Keratinocyte (primary cell): ENCODE measurements around the gene ADARB2. TPM values are rescaled to one million over a fixed set of nuclear protein-coding genes. Genes with fewer than 3 reads are reported as not detected.

Source experiments
- DNase-seq: peaks from one replicate; pipeline ENCODE4 v3.0.0-alpha.2; 2011; ENCODE audit warnings: low read depth, missing footprints, low spot score
- FAIRE-seq: peaks from 2 replicates; lab custom pipeline; 2011; peaks lifted over from hg19 to GRCh38; lab: Jason Lieb, UNC
- H2AFZ ChIP-seq: 2 replicates; pipeline ENCODE4 v1.6.0; 2012; ENCODE audit warnings: low read length, control low read depth, inconsistent platforms; ENCODE audit not compliant: control insufficient read depth
- H3K27ac ChIP-seq: 2 replicates; pipeline ENCODE4 v1.5.1; 2011; ENCODE audit warnings: low read length; ENCODE audit not compliant: control insufficient read depth, insufficient read depth
- H3K27me3 ChIP-seq: 3 replicates; pipeline ENCODE4 v1.6.0; 2011; ENCODE audit warnings: low read length; ENCODE audit not compliant: control insufficient read depth, insufficient read depth; ENCODE audit errors: extremely low read depth
- H3K36me3 ChIP-seq, 2 experiments: 2 replicates in 1 of 2; 3 replicates in 1 of 2; pipeline ENCODE4 v1.5.1; 2011; ENCODE audit warnings: low read length in 2 of 2, mild to moderate bottlenecking in 1 of 2; ENCODE audit not compliant: control insufficient read depth in 2 of 2, insufficient read depth in 2 of 2; ENCODE audit errors: extremely low read depth in 1 of 2
- H3K4me1 ChIP-seq: 3 replicates; pipeline ENCODE4 v1.5.1; 2011; ENCODE audit warnings: low read length; ENCODE audit not compliant: control insufficient read depth, insufficient read depth; ENCODE audit errors: extremely low read depth
- H3K4me2 ChIP-seq: 3 replicates; pipeline ENCODE4 v1.6.0; 2011; ENCODE audit warnings: low read depth, low read length; ENCODE audit not compliant: control insufficient read depth, insufficient read depth; ENCODE audit errors: extremely low read depth
- H3K4me3 ChIP-seq, 3 experiments: fragments of 200-600 bp in 1 of 3; sonication (generic) in 1 of 3; 2 replicates in 2 of 3; 3 replicates in 1 of 3; pipeline ENCODE4 v1.5.1; 2011 to 2016; ENCODE audit warnings: low read length in 3 of 3, mild to moderate bottlenecking in 3 of 3, control low read depth in 2 of 3, inconsistent platforms in 1 of 3, low read depth in 1 of 3, mixed read lengths in 1 of 3, mixed run types in 1 of 3, moderate library complexity in 1 of 3; ENCODE audit not compliant: control insufficient read depth in 2 of 3, insufficient read depth in 2 of 3; ENCODE audit errors: extremely low read depth in 1 of 3
- H3K79me2 ChIP-seq: 2 replicates; pipeline ENCODE4 v1.6.0; 2012; ENCODE audit warnings: low read length; ENCODE audit not compliant: control insufficient read depth, insufficient read depth
- H3K9ac ChIP-seq: 3 replicates; pipeline ENCODE4 v1.6.0; 2011; ENCODE audit warnings: low read length; ENCODE audit not compliant: control insufficient read depth, insufficient read depth; ENCODE audit errors: extremely low read depth
- H3K9me1 ChIP-seq: 3 replicates; pipeline ENCODE4 v1.6.0; 2011; ENCODE audit warnings: low read length; ENCODE audit not compliant: control insufficient read depth, insufficient read depth; ENCODE audit errors: extremely low read depth
- H3K9me3 ChIP-seq: 2 replicates; pipeline ENCODE4 v1.5.1; 2012; ENCODE audit warnings: low read depth, low read length; ENCODE audit not compliant: control insufficient read depth
- H4K20me1 ChIP-seq: 3 replicates; pipeline ENCODE4 v1.6.0; 2011; ENCODE audit warnings: low read length; ENCODE audit not compliant: control insufficient read depth, insufficient read depth; ENCODE audit errors: extremely low read depth
- EZH2 ChIP-seq: IDR thresholded peaks from one replicate; pipeline ENCODE4 v1.6.1; 2012; ENCODE audit warnings: inconsistent platforms, mild to moderate bottlenecking, low read length, moderate library complexity
- dilution Hi-C: fragments of 300-500 bp; cut with MboI; formaldehyde crosslinking; loops from one replicate; pipeline ENCODE4 v1.7.0; 2020; ENCODE audit warnings: low sequenced_read_pairs; ENCODE audit not compliant: extremely low pct_ligation_motif_present
- polyA plus RNA-seq, 5 experiments: library from polyadenylated mRNA; depleted of rRNA in 3 of 5; stranded (reverse) in 3 of 5; stranded (forward) in 1 of 5; unstranded in 1 of 5; fragments of >200 nt; gene quantifications; 1 replicate in 1 of 5; 2 replicates in 3 of 5; 3 replicates in 1 of 5; pipeline versions ENCODE4 v1.2.1 to v1.2.3, GENCODE V29; 2011 to 2012; ENCODE audit warnings: missing spikeins in 2 of 5, low read depth in 1 of 5, low replicate concordance in 1 of 5
- TF ChIP-seq, protein P1 (sequence below), 3 experiments: IDR thresholded peaks in 1 of 3; conservative IDR thresholded peaks in 1 of 3; optimal IDR thresholded peaks in 1 of 3; 2 replicates in 2 of 3; 3 replicates in 1 of 3; pipeline versions ENCODE3 to v1.5.1; 2011; ENCODE audit warnings: low read length in 3 of 3, mild to moderate bottlenecking in 3 of 3, moderate library complexity in 2 of 3, control low read depth in 1 of 3, inconsistent platforms in 1 of 3; ENCODE audit not compliant: insufficient read depth in 2 of 3; ENCODE audit errors: extremely low read depth in 1 of 3

ADARB2 gene
- polyA plus RNA-seq, 1 donor (not counting 4 experiments of a cell fraction or from before 2014, with no cell fraction given) = not detected

DNA sequence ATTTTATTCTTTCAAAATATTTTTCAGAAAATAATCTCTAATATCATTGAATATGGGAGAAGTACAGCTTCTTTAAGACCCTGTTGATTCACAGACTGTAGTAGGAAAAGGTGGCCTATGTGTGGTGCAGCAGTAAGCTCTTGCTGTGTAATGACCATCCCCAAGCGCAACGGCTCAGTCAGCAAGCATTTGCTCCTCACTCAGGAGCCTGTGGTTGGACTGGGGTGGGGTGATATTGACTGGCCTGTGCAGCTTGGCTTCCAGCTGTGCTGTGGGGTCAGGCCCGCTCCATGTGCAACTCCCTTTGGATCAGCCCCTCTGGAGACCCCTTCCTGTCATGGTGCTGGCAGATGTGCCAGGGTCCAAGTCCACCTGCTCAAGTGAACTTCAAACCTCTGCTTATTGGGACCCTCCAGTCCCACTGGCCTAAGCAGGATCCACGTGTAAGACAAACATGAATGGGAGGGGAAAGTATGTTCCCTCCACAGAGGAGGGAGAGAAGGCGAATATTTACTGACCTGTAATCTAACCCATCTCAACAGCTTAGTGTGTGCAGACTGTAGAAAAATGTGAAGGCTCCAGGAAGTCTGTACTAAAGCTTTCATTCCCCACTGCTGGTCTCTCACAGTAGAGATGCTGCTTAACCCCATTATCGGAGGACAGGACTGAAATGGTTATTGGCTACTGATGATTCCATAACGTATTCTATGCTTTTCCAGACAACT, 441.4 kb downstream of the ADARB2 start:
- Histone ChIP-seq H3K27ac (no peak overlapping the region), H3K79me2 (no peaks in the 10 kb centered on the region), H3K9me1 (no peaks in the 10 kb centered on the region), H3K4me1 (no peaks in the 10 kb centered on the region), H2AFZ (no peak overlapping the region), H3K27me3 (peaks cover 7% of the 10 kb centered on the region), H3K36me3 (no peaks in the 10 kb centered on the region), H3K4me3 (no peak overlapping the region), H3K9ac (no peak overlapping the region), H3K4me2 (no peak overlapping the region), H3K9me3 (no peaks in the 10 kb centered on the region), H4K20me1 (no peaks in the 10 kb centered on the region)
- no peak for FAIRE-seq
- DNase-seq = no peak
- dilution Hi-C loops = no loop called here
- TF ChIP-seq EZH2 = no peak
- TF ChIP-seq, protein P1, sequence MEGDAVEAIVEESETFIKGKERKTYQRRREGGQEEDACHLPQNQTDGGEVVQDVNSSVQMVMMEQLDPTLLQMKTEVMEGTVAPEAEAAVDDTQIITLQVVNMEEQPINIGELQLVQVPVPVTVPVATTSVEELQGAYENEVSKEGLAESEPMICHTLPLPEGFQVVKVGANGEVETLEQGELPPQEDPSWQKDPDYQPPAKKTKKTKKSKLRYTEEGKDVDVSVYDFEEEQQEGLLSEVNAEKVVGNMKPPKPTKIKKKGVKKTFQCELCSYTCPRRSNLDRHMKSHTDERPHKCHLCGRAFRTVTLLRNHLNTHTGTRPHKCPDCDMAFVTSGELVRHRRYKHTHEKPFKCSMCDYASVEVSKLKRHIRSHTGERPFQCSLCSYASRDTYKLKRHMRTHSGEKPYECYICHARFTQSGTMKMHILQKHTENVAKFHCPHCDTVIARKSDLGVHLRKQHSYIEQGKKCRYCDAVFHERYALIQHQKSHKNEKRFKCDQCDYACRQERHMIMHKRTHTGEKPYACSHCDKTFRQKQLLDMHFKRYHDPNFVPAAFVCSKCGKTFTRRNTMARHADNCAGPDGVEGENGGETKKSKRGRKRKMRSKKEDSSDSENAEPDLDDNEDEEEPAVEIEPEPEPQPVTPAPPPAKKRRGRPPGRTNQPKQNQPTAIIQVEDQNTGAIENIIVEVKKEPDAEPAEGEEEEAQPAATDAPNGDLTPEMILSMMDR (optimal IDR thresholded peaks at IDR 0.05 in 1 of 3, IDR thresholded peaks at IDR 0.05 in 1 of 3, conservative IDR thresholded peaks at IDR 0.05 in 1 of 3; ENCODE audit: extremely low read depth in 1 of 3, insufficient read depth in 2 of 3, low read length in 3 of 3) = no peak

DNA sequence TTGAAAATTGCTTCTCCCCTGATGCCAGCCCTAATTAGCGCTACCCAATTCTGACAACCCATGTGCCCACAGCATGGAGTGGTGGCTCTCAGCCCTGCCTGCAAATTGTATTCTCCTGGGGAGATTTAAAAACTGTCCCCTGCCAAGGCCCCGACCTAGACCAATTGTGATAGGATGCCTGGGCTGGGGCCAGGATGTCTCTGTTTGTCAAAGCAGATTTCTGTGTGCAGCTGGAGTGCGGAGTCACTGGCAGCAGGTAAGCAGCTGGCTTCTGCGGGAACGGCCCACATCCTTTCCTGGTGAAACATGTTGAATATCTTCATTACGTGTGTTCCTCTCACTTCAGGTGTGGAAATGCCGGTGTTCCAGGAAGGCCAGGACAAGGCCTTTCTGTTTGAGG, 442.6 kb downstream of the ADARB2 start:
- H3K9me3 ChIP-seq = no peaks in the 10 kb centered on the region
- TF ChIP-seq, protein P1 (optimal IDR thresholded peaks at IDR 0.05 in 1 of 3, IDR thresholded peaks at IDR 0.05 in 1 of 3, conservative IDR thresholded peaks at IDR 0.05 in 1 of 3; ENCODE audit: extremely low read depth in 1 of 3, insufficient read depth in 2 of 3, low read length in 3 of 3) = no peak
- no peak for TF ChIP-seq EZH2
- H3K79me2 ChIP-seq = no peaks in the 10 kb centered on the region
- no peak overlapping the region for H3K9ac ChIP-seq
- H3K4me2 ChIP-seq = no peak overlapping the region
- DNase-seq = no peak
- no peaks in the 10 kb centered on the region for H3K36me3 ChIP-seq
- H3K27me3 ChIP-seq = peaks cover under 1% of the 10 kb centered on the region
- dilution Hi-C loops = no loop called here
- H3K4me3 ChIP-seq = no peak overlapping the region
- no peak overlapping the region for H2AFZ ChIP-seq
- H4K20me1 ChIP-seq = no peaks in the 10 kb centered on the region
- no peak for FAIRE-seq
- peaks cover 9% of the 10 kb centered on the region for H3K4me1 ChIP-seq
- H3K27ac ChIP-seq = no peak overlapping the region
- H3K9me1 ChIP-seq = no peaks in the 10 kb centered on the region
